ENCODE data around the gene ENTHD1.

GRCh38 chr22:39873965-39874364 is 19.6 kb downstream of the ENTHD1 start:
- TF ChIP-seq GATA2 (IDR thresholded peaks at IDR 0.05; ENCODE audit: low read depth, low read length) (no peak), GATA3 (IDR thresholded peaks at IDR 0.05; ENCODE audit: low read depth, low read length) (no peak)
